PC-3 (cell line): ENCODE measurements around the gene GPD1. TPM values are rescaled to one million over a fixed set of nuclear protein-coding genes. Genes with fewer than 3 reads are reported as not detected.
"Not testable (repeated sequence)": the region's sequence is repeated elsewhere in the genome, so short reads cannot be mapped to it uniquely, and the experiment has no call there.

Experiments
- ATAC-seq: fragments of 200-7000 bp; cut with Tn5 transposase; 2 replicates; pipeline ENCODE4 v1.9.1; 2020; ENCODE audit warnings: mild to moderate bottlenecking, moderate library complexity
- BruUV-seq: library from RNA; stranded (reverse); fragments of 400-500 nt; replicated peaks from 2 replicates; lab custom pipeline; 2021; lab: Mats Ljungman, UMichigan
- CTCF ChIA-PET: fragments of 300-600 bp; sonication (Branson Sonifier 250); formaldehyde crosslinking; loops from one replicate; lab custom pipeline; 2022; ENCODE audit warnings: antibody characterized with exemption; lab: Charles Lee
- POLR2A ChIA-PET: fragments of 300-600 bp; sonication (Branson Sonifier 250); formaldehyde crosslinking; loops from one replicate; lab custom pipeline; 2022; ENCODE audit warnings: antibody characterized with exemption; ENCODE audit not compliant: unreplicated experiment; lab: Charles Lee
- DNase-seq: peaks from one replicate; pipeline ENCODE4 v3.0.0-alpha.2; 2015
- H2AFZ ChIP-seq: fragments of 300-600 bp; sonication (generic); 2 replicates; pipeline ENCODE4 v1.6.0; 2016; ENCODE audit warnings: antibody characterized with exemption, low read length
- H3F3A ChIP-seq: fragments of 300-600 bp; sonication (generic); one replicate; pipeline ENCODE4 v1.6.0; 2017; ENCODE audit warnings: antibody characterized with exemption, low read length, control low read depth, mild to moderate bottlenecking; ENCODE audit not compliant: unreplicated experiment
- H3K27ac ChIP-seq: fragments of 300-600 bp; sonication (generic); 2 replicates; pipeline ENCODE4 v1.5.1; 2016; ENCODE audit warnings: mild to moderate bottlenecking, low read length
- H3K27me3 ChIP-seq: fragments of 300-600 bp; sonication (generic); 2 replicates; pipeline ENCODE4 v1.6.1; 2016; ENCODE audit warnings: low read length, mixed read lengths
- H3K36me3 ChIP-seq: fragments of 300-600 bp; sonication (generic); 2 replicates; pipeline ENCODE4 v1.6.1; 2016; ENCODE audit warnings: low read depth, mixed run types, low read length, mixed read lengths
- H3K4me1 ChIP-seq: fragments of 300-600 bp; sonication (generic); 2 replicates; pipeline ENCODE4 v1.5.1; 2016; ENCODE audit warnings: low read length; ENCODE audit not compliant: insufficient read depth
- H3K4me2 ChIP-seq: fragments of 300-600 bp; sonication (generic); 2 replicates; pipeline ENCODE4 v1.6.0; 2016; ENCODE audit warnings: low read length
- H3K4me3 ChIP-seq: fragments of 300-600 bp; sonication (generic); 2 replicates; pipeline ENCODE4 v1.5.1; 2016; ENCODE audit warnings: mild to moderate bottlenecking, low read length, mixed read lengths
- H3K79me2 ChIP-seq: fragments of 300-600 bp; sonication (generic); 2 replicates; pipeline ENCODE4 v1.6.1; 2017; ENCODE audit warnings: low read length, mixed read lengths
- H3K9ac ChIP-seq: fragments of 300-600 bp; sonication (generic); 2 replicates; pipeline ENCODE4 v1.6.0; 2016; ENCODE audit warnings: mild to moderate bottlenecking, low read length
- H3K9me2 ChIP-seq: fragments of 300-600 bp; sonication (generic); replicated peaks from 2 replicates; pipeline ENCODE4 v1.6.1; 2016; ENCODE audit warnings: mixed run types, low read length, mixed read lengths
- H3K9me3 ChIP-seq: fragments of 300-600 bp; sonication (generic); 2 replicates; pipeline ENCODE4 v1.6.1; 2016; ENCODE audit warnings: low read length, mixed read lengths
- H4K20me1 ChIP-seq: fragments of 300-600 bp; sonication (generic); 2 replicates; pipeline ENCODE4 v1.6.1; 2016; ENCODE audit warnings: low read length, mixed read lengths
- EZH2 ChIP-seq: fragments of 300-600 bp; sonication (generic); IDR thresholded peaks from one replicate; pipeline ENCODE4 v1.6.1; 2017; ENCODE audit warnings: antibody characterized with exemption, mild to moderate bottlenecking, low read length; ENCODE audit not compliant: unreplicated experiment
- EZH2phosphoT487 ChIP-seq: fragments of 300-600 bp; sonication (generic); IDR thresholded peaks from 2 replicates; pipeline ENCODE4 v1.6.1; 2018; ENCODE audit warnings: mild to moderate bottlenecking, antibody characterized with exemption, low read length, borderline replicate concordance
- intact Hi-C: fragments of 100-400 bp; cut with micrococcal nuclease; formaldehyde crosslinking; loops from 2 replicates; pipeline ENCODE4 v1.9.0; 2023
- total RNA-seq: library from RNA; depleted of rRNA; stranded (reverse); fragments of >200 nt; gene quantifications from 2 replicates; pipeline ENCODE4 v1.2.3, GENCODE V29; 2014
- TF ChIP-seq, protein P1 (sequence below): fragments of 300-600 bp; sonication (generic); conservative IDR thresholded peaks from 2 replicates; pipeline ENCODE4 v1.5.1; 2017; ENCODE audit warnings: antibody characterized with exemption, low read depth, mild to moderate bottlenecking, low read length

GPD1 gene
- total RNA-seq, 1 experiment from 2014 or later, result 0.11 TPM

DNA sequence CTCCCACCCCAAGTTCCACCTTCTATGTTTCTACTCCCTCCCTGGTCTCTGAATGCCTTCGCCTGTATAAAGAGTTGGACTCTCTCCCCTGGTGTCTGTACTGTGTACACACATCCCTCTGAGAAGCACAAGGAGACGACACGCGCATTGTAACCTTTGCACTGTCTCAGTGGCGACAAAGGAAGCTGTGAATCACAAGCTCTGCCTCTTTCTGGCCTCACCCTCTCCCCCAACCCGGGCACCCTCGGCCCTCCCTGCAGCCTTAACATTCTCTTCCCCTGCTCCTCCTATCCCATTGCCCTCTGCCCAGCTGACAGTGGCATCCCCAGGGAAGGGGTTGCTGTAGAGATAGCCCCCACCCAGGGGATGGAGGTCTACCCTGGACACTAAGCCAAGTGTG lies 21.2 kb upstream of the GPD1 start:
- ChIA-PET CTCF (no interaction called here), POLR2A (no interaction called here)
- Histone ChIP-seq H3K79me2 (peaks cover 19% of the 10 kb centered on the region), H2AFZ (no peak overlapping the region), H3K9ac (no peak overlapping the region), H3K4me3 (no peak overlapping the region), H3K27ac (no peak overlapping the region), H3K9me3 (no peaks in the 10 kb centered on the region), H3K9me2 (no peaks in the 10 kb centered on the region), H3K27me3 (no peaks in the 10 kb centered on the region), H3F3A (peaks cover 9% of the 10 kb centered on the region), H3K4me1 (peaks cover 18% of the 10 kb centered on the region), H3K36me3 (peaks cover 10% of the 10 kb centered on the region; the same call in 1 of the 2 replicates), H4K20me1 (no peaks in the 10 kb centered on the region), H3K4me2 (no peak overlapping the region)
- DNase-seq, result no peak
- TF ChIP-seq, protein P1, sequence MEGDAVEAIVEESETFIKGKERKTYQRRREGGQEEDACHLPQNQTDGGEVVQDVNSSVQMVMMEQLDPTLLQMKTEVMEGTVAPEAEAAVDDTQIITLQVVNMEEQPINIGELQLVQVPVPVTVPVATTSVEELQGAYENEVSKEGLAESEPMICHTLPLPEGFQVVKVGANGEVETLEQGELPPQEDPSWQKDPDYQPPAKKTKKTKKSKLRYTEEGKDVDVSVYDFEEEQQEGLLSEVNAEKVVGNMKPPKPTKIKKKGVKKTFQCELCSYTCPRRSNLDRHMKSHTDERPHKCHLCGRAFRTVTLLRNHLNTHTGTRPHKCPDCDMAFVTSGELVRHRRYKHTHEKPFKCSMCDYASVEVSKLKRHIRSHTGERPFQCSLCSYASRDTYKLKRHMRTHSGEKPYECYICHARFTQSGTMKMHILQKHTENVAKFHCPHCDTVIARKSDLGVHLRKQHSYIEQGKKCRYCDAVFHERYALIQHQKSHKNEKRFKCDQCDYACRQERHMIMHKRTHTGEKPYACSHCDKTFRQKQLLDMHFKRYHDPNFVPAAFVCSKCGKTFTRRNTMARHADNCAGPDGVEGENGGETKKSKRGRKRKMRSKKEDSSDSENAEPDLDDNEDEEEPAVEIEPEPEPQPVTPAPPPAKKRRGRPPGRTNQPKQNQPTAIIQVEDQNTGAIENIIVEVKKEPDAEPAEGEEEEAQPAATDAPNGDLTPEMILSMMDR, result no peak
- TF ChIP-seq EZH2 (no peak), EZH2phosphoT487 (no peak)
- intact Hi-C loops, result loop anchor here (10.0 kb wide), 1 partner anchor 232 kb away; no protein-coding TSS in a partner anchor
- no peak for ATAC-seq
- no TSS peak for BruUV-seq

DNA sequence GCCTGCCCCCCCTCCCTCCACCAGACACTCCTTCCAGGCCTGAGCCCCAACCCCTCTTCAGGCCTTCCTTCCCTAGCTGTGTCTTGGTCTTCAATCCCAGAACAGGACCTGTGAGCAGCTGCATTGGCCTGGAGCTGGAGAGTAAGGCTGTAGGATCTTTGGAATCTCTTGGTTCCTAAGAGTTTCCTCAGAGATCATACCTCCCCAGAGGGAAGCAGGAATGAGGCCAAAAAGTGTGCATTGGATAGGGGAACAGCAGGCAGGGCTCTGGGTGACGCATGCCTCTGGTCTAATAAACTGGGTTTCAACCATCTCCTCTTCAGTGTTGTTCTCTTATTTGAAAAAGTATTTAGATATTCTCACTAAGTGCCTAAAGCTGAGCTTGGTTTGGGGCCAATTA lies 20.5 kb upstream of the GPD1 start:
- peaks cover 25% of the 10 kb centered on the region for H3K4me1 ChIP-seq
- H4K20me1 ChIP-seq, result peaks cover 1% of the 10 kb centered on the region; the same call in 1 of the 2 replicates
- no peaks in the 10 kb centered on the region for H3K27me3 ChIP-seq
- no peak for TF ChIP-seq EZH2phosphoT487
- TF ChIP-seq, protein P1, result no peak
- no peak for TF ChIP-seq EZH2
- no peak overlapping the region for H3K4me2 ChIP-seq
- no peak overlapping the region for H3K9ac ChIP-seq
- intact Hi-C loops, result loop anchor here (10.0 kb wide), 1 partner anchor 232 kb away; no protein-coding TSS in a partner anchor
- H3K79me2 ChIP-seq, result peaks cover 19% of the 10 kb centered on the region
- ChIA-PET CTCF (no interaction called here), POLR2A (no interaction called here)
- no peak overlapping the region for H3K27ac ChIP-seq
- ATAC-seq (no peak), DNase-seq (no peak)
- peaks cover 11% of the 10 kb centered on the region for H3F3A ChIP-seq
- no peak overlapping the region for H3K4me3 ChIP-seq
- H3K36me3 ChIP-seq, result peaks cover 10% of the 10 kb centered on the region; the same call in 1 of the 2 replicates
- BruUV-seq, result no TSS peak
- no peaks in the 10 kb centered on the region for H3K9me2 ChIP-seq
- H3K9me3 ChIP-seq, result no peaks in the 10 kb centered on the region
- no peak overlapping the region for H2AFZ ChIP-seq

DNA sequence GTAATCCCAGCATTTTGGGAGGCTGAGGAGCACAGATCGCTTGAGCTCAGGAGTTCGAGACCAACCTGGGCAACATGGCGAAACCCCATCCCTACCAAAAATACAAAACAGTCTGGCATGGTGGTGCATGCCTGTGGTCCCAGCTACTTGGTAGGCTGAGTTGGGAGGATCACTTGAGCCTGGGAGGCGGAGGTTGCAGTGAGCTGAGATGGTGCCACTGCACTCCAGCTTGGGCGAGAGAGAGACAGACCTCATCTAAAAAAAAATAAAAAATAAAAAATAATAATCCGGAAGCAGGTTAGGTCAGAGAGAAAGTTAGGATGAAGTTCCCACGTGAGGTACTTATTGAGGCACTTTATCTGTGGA lies 19.4 kb upstream of the GPD1 start:
- H2AFZ ChIP-seq, result peak overlapping the region; percentile 84
- peak overlapping the region; percentile 86 for H3K9ac ChIP-seq
- CTCF ChIA-PET, result interaction anchor here (0.6 to 1.5 kb wide), 11 partner anchors 14 to 244 kb away, joined by 3 to 12 read pairs (median 4); partner anchors contain the start of genes CERS5, COX14 and RACGAP1
- H3K36me3 ChIP-seq, result peaks cover 19% of the 10 kb centered on the region
- ATAC-seq, H3K27me3 ChIP-seq, BruUV-seq, H3K9me2 ChIP-seq, H3K9me3 ChIP-seq, H4K20me1 ChIP-seq, DNase-seq: not testable (repeated sequence)
- H3K79me2 ChIP-seq, result peaks cover 20% of the 10 kb centered on the region
- intact Hi-C loops, result loop anchor here (10.0 kb wide), 1 partner anchor 230 kb away; no protein-coding TSS in a partner anchor
- H3F3A ChIP-seq, result peaks cover 13% of the 10 kb centered on the region
- peak overlapping the region; percentile 86 for H3K4me2 ChIP-seq
- peak overlapping the region; percentile 78 for H3K4me3 ChIP-seq
- H3K4me1 ChIP-seq, result peaks cover 36% of the 10 kb centered on the region
- peak overlapping the region; percentile 71 for H3K27ac ChIP-seq
- POLR2A ChIA-PET, result interaction anchor here (0.6 to 0.8 kb wide), 8 partner anchors 12 to 1313 kb away, joined by 3 to 29 read pairs (median 5); partner anchors contain the start of genes COX14 and GPD1
